ENCODE measurements around the gene MTR. TPM values are rescaled to one million over a fixed set of nuclear protein-coding genes. Genes with fewer than 3 reads are reported as not detected.

The MTR gene
- total RNA-seq, 1 experiment from 2014 or later = 19.4 TPM

- H3K4me2 ChIP-seq (ENCODE audit: low read depth, low read length, poor library complexity, severe bottlenecking) = no peak overlapping the region
- H3K27me3 ChIP-seq (ENCODE audit: low read length) = no peaks in the 10 kb centered on the region
- H3K9me2 ChIP-seq (replicated peaks; ENCODE audit: insufficient read depth, low read length) = no peaks in the 10 kb centered on the region
Observed at GRCh38 chr1:236948996-236949395, 153.9 kb downstream of the MTR start.

GRCh38 chr1:236950365-236950764 lies 155.3 kb downstream of the MTR start:
- H2AFZ ChIP-seq (ENCODE audit: low read length) = no peak overlapping the region
- no peak overlapping the region for H3K4me3 ChIP-seq (ENCODE audit: low read length)

More at GRCh38 chr1:236948996-236949395, 153.9 kb downstream of the MTR start:
- Histone ChIP-seq H3K36me3 (ENCODE audit: insufficient read depth, low read length) (no peaks in the 10 kb centered on the region), H2AFZ (ENCODE audit: low read length) (no peak overlapping the region), H3K9ac (ENCODE audit: low read length) (no peak overlapping the region), H3K9me3 (ENCODE audit: low read length) (no peaks in the 10 kb centered on the region), H3K4me1 (ENCODE audit: low read length) (no peaks in the 10 kb centered on the region), H3K27ac (ENCODE audit: low read length) (no peak overlapping the region), H3K4me3 (ENCODE audit: low read length) (no peak overlapping the region), H3K79me2 (ENCODE audit: low read length) (no peaks in the 10 kb centered on the region), H4K20me1 (ENCODE audit: insufficient read depth, low read depth, low read length) (no peaks in the 10 kb centered on the region)
- no peak for DNase-seq

GRCh38 chr1:236951672-236952071 lies 156.6 kb downstream of the MTR start:
- H2AFZ ChIP-seq (ENCODE audit: low read length) = no peak overlapping the region
- no peaks in the 10 kb centered on the region for H3K27me3 ChIP-seq (ENCODE audit: low read length)
- no peaks in the 10 kb centered on the region for H3K9me2 ChIP-seq (replicated peaks; ENCODE audit: insufficient read depth, low read length)
- no peak overlapping the region for H3K4me3 ChIP-seq (ENCODE audit: low read length)
- no peak overlapping the region for H3K27ac ChIP-seq (ENCODE audit: low read length)
- no peaks in the 10 kb centered on the region for H3K4me1 ChIP-seq (ENCODE audit: low read length)
- no peak overlapping the region for H3K9ac ChIP-seq (ENCODE audit: low read length)
- DNase-seq = no peak
- H3K9me3 ChIP-seq (ENCODE audit: low read length) = no peaks in the 10 kb centered on the region
- no peaks in the 10 kb centered on the region for H3K79me2 ChIP-seq (ENCODE audit: low read length)
- no peaks in the 10 kb centered on the region for H3K36me3 ChIP-seq (ENCODE audit: insufficient read depth, low read length)
- H4K20me1 ChIP-seq (ENCODE audit: insufficient read depth, low read depth, low read length) = no peaks in the 10 kb centered on the region
- no peak overlapping the region for H3K4me2 ChIP-seq (ENCODE audit: low read depth, low read length, poor library complexity, severe bottlenecking)

More at GRCh38 chr1:236950365-236950764, 155.3 kb downstream of the MTR start:
- Histone ChIP-seq H3K79me2 (ENCODE audit: low read length) (no peaks in the 10 kb centered on the region), H3K4me2 (ENCODE audit: low read depth, low read length, poor library complexity, severe bottlenecking) (no peak overlapping the region), H3K27ac (ENCODE audit: low read length) (no peak overlapping the region), H3K36me3 (ENCODE audit: insufficient read depth, low read length) (no peaks in the 10 kb centered on the region), H3K4me1 (ENCODE audit: low read length) (no peaks in the 10 kb centered on the region), H4K20me1 (ENCODE audit: insufficient read depth, low read depth, low read length) (no peaks in the 10 kb centered on the region), H3K27me3 (ENCODE audit: low read length) (no peaks in the 10 kb centered on the region), H3K9me2 (replicated peaks; ENCODE audit: insufficient read depth, low read length) (no peaks in the 10 kb centered on the region), H3K9ac (ENCODE audit: low read length) (no peak overlapping the region), H3K9me3 (ENCODE audit: low read length) (no peaks in the 10 kb centered on the region)
- DNase-seq = no peak

GRCh38 chr1:236952246-236953003 lies 157.3 kb downstream of the MTR start:
- Histone ChIP-seq H4K20me1 (ENCODE audit: insufficient read depth, low read depth, low read length) (no peaks in the 10 kb centered on the region), H3K9ac (ENCODE audit: low read length) (no peak overlapping the region), H3K27me3 (ENCODE audit: low read length) (no peaks in the 10 kb centered on the region), H3K9me3 (ENCODE audit: low read length) (no peaks in the 10 kb centered on the region), H3K79me2 (ENCODE audit: low read length) (no peaks in the 10 kb centered on the region), H3K4me1 (ENCODE audit: low read length) (no peaks in the 10 kb centered on the region), H3K4me3 (ENCODE audit: low read length) (no peak overlapping the region), H3K4me2 (ENCODE audit: low read depth, low read length, poor library complexity, severe bottlenecking) (no peak overlapping the region), H3K36me3 (ENCODE audit: insufficient read depth, low read length) (no peaks in the 10 kb centered on the region), H3K9me2 (replicated peaks; ENCODE audit: insufficient read depth, low read length) (no peaks in the 10 kb centered on the region), H3K27ac (ENCODE audit: low read length) (no peak overlapping the region), H2AFZ (ENCODE audit: low read length) (no peak overlapping the region)
- no peak for DNase-seq

GRCh38 chr1:236953151-236953700 lies 158.1 kb downstream of the MTR start:
- H3K9me3 ChIP-seq (ENCODE audit: low read length) = no peaks in the 10 kb centered on the region

More at GRCh38 chr1:236953151-236953700, 158.1 kb downstream of the MTR start:
- no peak for DNase-seq
- Histone ChIP-seq H2AFZ (ENCODE audit: low read length) (no peak overlapping the region), H3K4me3 (ENCODE audit: low read length) (no peak overlapping the region), H3K27me3 (ENCODE audit: low read length) (no peaks in the 10 kb centered on the region), H4K20me1 (ENCODE audit: insufficient read depth, low read depth, low read length) (no peaks in the 10 kb centered on the region), H3K36me3 (ENCODE audit: insufficient read depth, low read length) (no peaks in the 10 kb centered on the region), H3K4me2 (ENCODE audit: low read depth, low read length, poor library complexity, severe bottlenecking) (no peak overlapping the region), H3K9me2 (replicated peaks; ENCODE audit: insufficient read depth, low read length) (no peaks in the 10 kb centered on the region), H3K4me1 (ENCODE audit: low read length) (no peaks in the 10 kb centered on the region), H3K79me2 (ENCODE audit: low read length) (no peaks in the 10 kb centered on the region), H3K27ac (ENCODE audit: low read length) (no peak overlapping the region), H3K9ac (ENCODE audit: low read length) (no peak overlapping the region)

Other genes with a start within 250 kb of the MTR start
- gene HEATR1, start 190.8 kb upstream of the MTR start, total RNA-seq (2014; rRNA removed; shearing (Covaris generic); ENCODE audit: low replicate concordance) = 29.6 and 53.6 TPM in 2 replicates
- not detected in 2 replicates for gene ACTN2, start 108.8 kb upstream of the MTR start, total RNA-seq (2014; rRNA removed; shearing (Covaris generic); ENCODE audit: low replicate concordance)
- gene MT1HL1, start 209.1 kb downstream of the MTR start, total RNA-seq (2014; rRNA removed; shearing (Covaris generic); ENCODE audit: low replicate concordance) = not detected in 2 replicates
- gene RYR2, start 246.9 kb downstream of the MTR start, total RNA-seq (2014; rRNA removed; shearing (Covaris generic); ENCODE audit: low replicate concordance) = not detected in 2 replicates